ENCODE data around the gene INPP5D.
"Not testable (repeated sequence)": the region's sequence is repeated elsewhere in the genome, so short reads cannot be mapped to it uniquely, and the experiment has no call there.

The INPP5D gene

DNA sequence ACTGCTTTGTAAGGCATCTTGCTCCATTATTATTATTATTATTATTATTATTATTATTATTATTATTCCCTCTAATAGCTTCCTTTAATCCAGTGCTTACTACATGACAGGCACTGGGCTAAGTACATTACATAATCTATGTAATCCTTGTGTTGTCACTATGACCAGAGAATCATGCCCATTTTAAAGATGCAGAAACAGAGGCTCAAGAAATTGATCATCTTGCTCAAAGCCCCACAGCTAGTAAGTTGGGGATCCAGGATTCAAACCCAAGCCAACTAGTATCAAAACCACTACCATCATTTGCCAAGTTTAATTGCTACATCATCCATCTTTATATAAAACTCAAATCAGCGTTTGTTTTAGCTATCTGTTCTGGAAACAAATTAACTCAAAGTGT lies 46.5 kb upstream of the INPP5D start:
- no peak for DNase-seq (ENCODE audit: extremely low read depth, low read depth)
- TF ChIP-seq, protein P1, sequence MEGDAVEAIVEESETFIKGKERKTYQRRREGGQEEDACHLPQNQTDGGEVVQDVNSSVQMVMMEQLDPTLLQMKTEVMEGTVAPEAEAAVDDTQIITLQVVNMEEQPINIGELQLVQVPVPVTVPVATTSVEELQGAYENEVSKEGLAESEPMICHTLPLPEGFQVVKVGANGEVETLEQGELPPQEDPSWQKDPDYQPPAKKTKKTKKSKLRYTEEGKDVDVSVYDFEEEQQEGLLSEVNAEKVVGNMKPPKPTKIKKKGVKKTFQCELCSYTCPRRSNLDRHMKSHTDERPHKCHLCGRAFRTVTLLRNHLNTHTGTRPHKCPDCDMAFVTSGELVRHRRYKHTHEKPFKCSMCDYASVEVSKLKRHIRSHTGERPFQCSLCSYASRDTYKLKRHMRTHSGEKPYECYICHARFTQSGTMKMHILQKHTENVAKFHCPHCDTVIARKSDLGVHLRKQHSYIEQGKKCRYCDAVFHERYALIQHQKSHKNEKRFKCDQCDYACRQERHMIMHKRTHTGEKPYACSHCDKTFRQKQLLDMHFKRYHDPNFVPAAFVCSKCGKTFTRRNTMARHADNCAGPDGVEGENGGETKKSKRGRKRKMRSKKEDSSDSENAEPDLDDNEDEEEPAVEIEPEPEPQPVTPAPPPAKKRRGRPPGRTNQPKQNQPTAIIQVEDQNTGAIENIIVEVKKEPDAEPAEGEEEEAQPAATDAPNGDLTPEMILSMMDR (IDR thresholded peaks at IDR 0.05; ENCODE audit: low read depth, low read length): no peak

DNA sequence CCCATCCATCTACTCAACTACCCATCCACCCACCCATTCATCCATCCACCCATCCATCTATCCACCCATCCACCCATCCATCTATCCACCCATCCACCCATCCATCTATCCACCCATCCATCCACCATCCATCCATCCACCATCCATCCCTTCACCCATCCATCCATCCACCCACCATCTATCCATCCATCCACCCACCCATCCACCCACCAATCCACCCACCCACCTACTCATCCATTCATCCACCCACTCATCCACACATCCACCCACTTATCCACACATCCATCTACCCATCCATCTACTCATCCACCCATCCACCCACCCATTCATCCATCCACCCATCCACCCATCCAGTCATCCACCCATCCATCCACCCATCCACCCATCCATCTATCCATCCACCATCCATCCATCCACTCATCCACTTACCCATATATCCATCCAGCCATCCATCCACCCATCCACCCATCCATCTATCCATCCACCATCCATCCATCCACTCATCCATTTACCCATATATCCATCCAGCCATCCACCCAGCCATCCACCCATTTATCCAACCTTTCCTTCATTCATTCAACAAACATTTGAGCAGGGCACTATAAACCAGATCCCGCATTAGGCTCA lies 45.0 kb upstream of the INPP5D start:
- no peak for DNase-seq (ENCODE audit: extremely low read depth, low read depth)

DNA sequence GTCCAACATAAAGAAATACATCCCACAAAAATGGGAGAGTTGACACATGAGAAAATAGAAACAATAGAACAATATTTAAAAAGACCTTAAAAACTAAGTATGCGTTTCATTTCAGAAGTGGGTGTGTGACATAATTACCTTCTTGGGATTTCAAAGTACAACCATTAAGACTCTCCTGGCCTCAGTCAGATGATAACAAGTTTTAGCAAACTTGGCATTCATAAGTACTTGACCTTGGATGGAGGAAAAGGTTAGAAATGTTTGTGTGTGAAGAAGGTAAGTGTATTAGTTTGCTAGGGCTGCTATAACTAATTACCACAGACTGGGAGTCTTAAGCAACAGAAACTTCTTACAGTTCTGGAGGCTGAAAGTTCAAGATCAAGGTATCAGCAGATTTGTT lies 42.2 kb upstream of the INPP5D start:
- TF ChIP-seq, protein P1 (IDR thresholded peaks at IDR 0.05; ENCODE audit: low read depth, low read length): no peak
- DNase-seq (ENCODE audit: extremely low read depth, low read depth): no peak

More for the DNA sequence above, 45.0 kb upstream of the INPP5D start:
- TF ChIP-seq, protein P1 (IDR thresholded peaks at IDR 0.05; ENCODE audit: low read depth, low read length): no peak

DNA sequence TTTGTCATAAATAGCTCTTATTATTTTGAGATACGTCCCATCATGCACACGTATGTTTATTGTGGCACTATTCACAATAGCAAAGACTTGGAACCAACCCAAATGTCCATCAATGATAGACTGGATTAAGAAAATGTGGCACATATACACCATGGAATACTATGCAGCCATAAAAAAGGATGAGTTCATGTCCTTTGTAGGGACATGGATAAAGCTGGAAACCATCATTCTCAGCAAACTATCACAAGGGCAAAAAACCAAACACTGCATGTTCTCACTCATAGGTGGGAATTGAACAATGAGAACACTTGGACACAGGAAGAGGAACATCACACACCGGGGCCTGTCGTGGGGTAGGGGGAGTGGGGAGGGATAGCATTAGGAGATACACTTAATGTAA lies 40.5 kb upstream of the INPP5D start:
- not testable (repeated sequence) for DNase-seq (ENCODE audit: extremely low read depth, low read depth)

DNA sequence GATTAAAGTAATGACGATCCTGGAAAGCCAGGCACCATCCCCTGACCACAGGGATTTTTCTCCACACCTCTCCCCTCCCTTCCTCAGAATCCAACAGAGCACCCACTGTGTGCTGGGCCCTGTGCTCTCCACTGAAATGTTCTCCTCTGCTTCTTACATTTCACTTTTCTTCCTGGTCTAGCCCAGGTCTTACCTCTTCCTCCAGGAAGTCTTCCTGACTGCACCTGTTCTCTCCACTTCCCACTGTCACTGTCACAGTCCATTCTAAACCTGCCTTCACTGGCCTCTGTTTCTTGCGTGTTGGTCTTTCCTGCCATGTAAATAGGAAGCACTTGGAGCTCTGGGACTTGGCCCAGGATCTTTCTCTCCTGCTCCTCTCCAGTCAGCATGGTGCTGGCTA lies 39.7 kb upstream of the INPP5D start:
- TF ChIP-seq, protein P1 (IDR thresholded peaks at IDR 0.05; ENCODE audit: low read depth, low read length): no peak
- DNase-seq (ENCODE audit: extremely low read depth, low read depth): no peak

DNA sequence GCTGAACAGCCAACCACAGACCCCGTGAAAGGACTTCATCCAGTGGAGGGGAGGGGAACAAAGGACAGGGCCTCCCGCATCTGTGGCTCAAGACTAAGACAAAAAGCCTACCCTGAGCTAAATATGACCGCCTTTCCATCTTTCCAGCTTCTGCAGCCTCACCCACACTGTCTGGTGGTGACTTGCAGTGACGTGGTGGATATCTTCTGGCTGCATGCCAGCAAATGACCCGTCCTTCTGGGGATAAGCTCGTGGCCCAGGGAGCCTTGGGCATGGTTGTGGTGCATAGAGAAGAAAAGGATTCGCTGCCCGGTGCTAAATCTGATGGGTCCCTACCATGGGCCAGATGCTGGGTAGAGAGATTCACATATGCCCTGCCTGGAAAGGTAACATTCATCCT lies 38.4 kb upstream of the INPP5D start:
- no peak for DNase-seq (ENCODE audit: extremely low read depth, low read depth)

DNA sequence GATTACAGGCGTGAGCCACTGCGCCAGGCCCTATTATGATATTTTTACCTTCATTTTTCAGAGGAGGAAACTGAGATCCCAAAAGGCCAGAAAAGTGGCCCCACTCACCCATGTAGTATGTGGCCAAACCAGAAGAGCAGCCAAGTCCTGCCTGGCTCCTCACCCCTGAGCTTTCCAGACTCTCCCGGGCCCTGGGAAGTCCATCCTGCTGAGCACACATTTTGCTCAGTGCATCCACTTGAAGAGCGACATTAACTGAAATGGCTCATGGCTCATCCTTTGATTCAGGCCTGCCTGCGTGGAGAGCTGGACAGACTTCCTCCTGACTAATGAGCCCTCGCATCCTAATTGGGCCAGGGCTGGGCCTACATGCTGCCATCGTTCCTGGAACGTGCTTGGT lies 37.6 kb upstream of the INPP5D start:
- no peak for DNase-seq (ENCODE audit: extremely low read depth, low read depth)
- TF ChIP-seq, protein P1 (IDR thresholded peaks at IDR 0.05; ENCODE audit: low read depth, low read length): no peak

More for the DNA sequence above, 38.4 kb upstream of the INPP5D start:
- TF ChIP-seq, protein P1 (IDR thresholded peaks at IDR 0.05; ENCODE audit: low read depth, low read length): no peak
